H1 (cell line): ENCODE measurements around the gene MAVS.

Experiments used
- CBX8 ChIP-seq: fragments of 300-800, 300-1000 bp; sonication (generic); IDR thresholded peaks from 2 replicates; pipeline ENCODE4 v1.7.1; 2016; ENCODE audit warnings: low read depth, low read length, borderline replicate concordance
- EGR1 ChIP-seq: IDR thresholded peaks from 2 replicates; pipeline ENCODE4 v1.6.1; 2011; ENCODE audit warnings: low read depth, low read length, borderline replicate concordance
- POLR2AphosphoS5 ChIP-seq: IDR thresholded peaks from 2 replicates; pipeline ENCODE4 v1.6.1; 2011; ENCODE audit warnings: low read depth, low read length
- RAD21 ChIP-seq, 2 experiments: IDR thresholded peaks in 1 of 2; conservative IDR thresholded peaks in 1 of 2; 2 replicates each; pipeline ENCODE4 v1.6.1; 2011; ENCODE audit warnings: low read depth in 2 of 2, low read length in 2 of 2, improper control_type of control experiment in 1 of 2, inconsistent platforms in 1 of 2, mild to moderate bottlenecking in 1 of 2, moderate library complexity in 1 of 2

DNA sequence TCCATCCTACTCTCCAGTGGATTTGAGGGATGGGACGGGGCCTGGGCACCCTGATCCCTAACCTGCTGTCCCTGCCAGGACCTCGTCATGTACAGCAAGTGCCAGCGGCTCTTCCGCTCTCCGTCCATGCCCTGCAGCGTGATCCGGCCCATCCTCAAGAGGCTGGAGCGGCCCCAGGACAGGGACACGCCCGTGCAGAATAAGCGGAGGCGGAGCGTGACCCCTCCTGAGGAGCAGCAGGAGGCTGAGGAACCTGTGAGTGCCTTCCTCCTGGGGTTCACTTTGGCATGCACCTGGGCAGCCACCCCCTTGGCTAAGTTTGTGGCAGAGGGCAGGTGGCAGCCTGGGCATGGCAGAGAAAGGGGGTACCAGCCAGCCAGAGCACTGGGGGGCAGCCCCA, 44.8 kb upstream of the MAVS start:
- TF ChIP-seq CBX8 (no peak), POLR2AphosphoS5 (no peak), RAD21 (IDR thresholded peaks at IDR 0.05 in 1 of 2, conservative IDR thresholded peaks at IDR 0.05 in 1 of 2; ENCODE audit: low read depth in 2 of 2, low read length in 2 of 2) (no peak), EGR1 (no peak)
